ENCODE results near the gene KATNAL2. TPM values are rescaled to one million over a fixed set of nuclear protein-coding genes. Genes with fewer than 3 reads are reported as not detected.

KATNAL2 gene
- total and polyA plus RNA-seq, 2 experiments from 2014 or later, result 4.3 to 4.4 TPM

GRCh38 chr18:47036927-47037578 lies 119.7 kb downstream of the KATNAL2 start:
- Histone ChIP-seq H3K79me2 (no peaks in the 10 kb centered on the region), H3K27ac (no peak overlapping the region), H3K9me2 (replicated peaks; ENCODE audit: insufficient read depth) (no peaks in the 10 kb centered on the region), H3K36me3 (replicated peaks; ENCODE audit: insufficient read depth, low read depth) (no peaks in the 10 kb centered on the region), H2AFZ (no peak overlapping the region), H3K4me2 (no peak overlapping the region), H3K9me3 (ENCODE audit: low read depth) (no peaks in the 10 kb centered on the region), H3K27me3 (no peaks in the 10 kb centered on the region), H3K4me3 (no peak overlapping the region), H3K4me1 (ENCODE audit: insufficient read depth) (no peaks in the 10 kb centered on the region), H4K20me1 (ENCODE audit: insufficient read depth, poor library complexity, severe bottlenecking) (no peaks in the 10 kb centered on the region)
- no peak for TF ChIP-seq EZH2phosphoT487 (IDR thresholded peaks at IDR 0.05; ENCODE audit: low read depth, severe bottlenecking, unreplicated experiment)
- TF ChIP-seq EZH2 (IDR thresholded peaks at IDR 0.05; ENCODE audit: borderline replicate concordance), result no peak
- TF ChIP-seq, protein P1, sequence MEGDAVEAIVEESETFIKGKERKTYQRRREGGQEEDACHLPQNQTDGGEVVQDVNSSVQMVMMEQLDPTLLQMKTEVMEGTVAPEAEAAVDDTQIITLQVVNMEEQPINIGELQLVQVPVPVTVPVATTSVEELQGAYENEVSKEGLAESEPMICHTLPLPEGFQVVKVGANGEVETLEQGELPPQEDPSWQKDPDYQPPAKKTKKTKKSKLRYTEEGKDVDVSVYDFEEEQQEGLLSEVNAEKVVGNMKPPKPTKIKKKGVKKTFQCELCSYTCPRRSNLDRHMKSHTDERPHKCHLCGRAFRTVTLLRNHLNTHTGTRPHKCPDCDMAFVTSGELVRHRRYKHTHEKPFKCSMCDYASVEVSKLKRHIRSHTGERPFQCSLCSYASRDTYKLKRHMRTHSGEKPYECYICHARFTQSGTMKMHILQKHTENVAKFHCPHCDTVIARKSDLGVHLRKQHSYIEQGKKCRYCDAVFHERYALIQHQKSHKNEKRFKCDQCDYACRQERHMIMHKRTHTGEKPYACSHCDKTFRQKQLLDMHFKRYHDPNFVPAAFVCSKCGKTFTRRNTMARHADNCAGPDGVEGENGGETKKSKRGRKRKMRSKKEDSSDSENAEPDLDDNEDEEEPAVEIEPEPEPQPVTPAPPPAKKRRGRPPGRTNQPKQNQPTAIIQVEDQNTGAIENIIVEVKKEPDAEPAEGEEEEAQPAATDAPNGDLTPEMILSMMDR (IDR thresholded peaks at IDR 0.05; ENCODE audit: poor library complexity), result no peak
- DNase-seq (ENCODE audit: low spot score), result no peak
- 75% methylated on average over 3 of the region's 3 CpGs for WGBS (ENCODE audit: low lambda C conversion rate, missing lambda C conversion rate)

- Histone ChIP-seq H3K4me3 (no peak overlapping the region), H3K9me3 (ENCODE audit: low read depth) (no peaks in the 10 kb centered on the region), H3K27ac (no peak overlapping the region), H3K36me3 (replicated peaks; ENCODE audit: insufficient read depth, low read depth) (no peaks in the 10 kb centered on the region), H2AFZ (no peak overlapping the region), H3K27me3 (no peaks in the 10 kb centered on the region), H3K79me2 (no peaks in the 10 kb centered on the region), H3K9me2 (replicated peaks; ENCODE audit: insufficient read depth) (no peaks in the 10 kb centered on the region), H3K4me1 (ENCODE audit: insufficient read depth) (no peaks in the 10 kb centered on the region), H4K20me1 (ENCODE audit: insufficient read depth, poor library complexity, severe bottlenecking) (no peaks in the 10 kb centered on the region), H3K4me2 (no peak overlapping the region)
- 94% methylated on average over 6 of the region's 6 CpGs for WGBS (ENCODE audit: low lambda C conversion rate, missing lambda C conversion rate)
- TF ChIP-seq, protein P1 (IDR thresholded peaks at IDR 0.05; ENCODE audit: poor library complexity), result no peak
- TF ChIP-seq EZH2 (IDR thresholded peaks at IDR 0.05; ENCODE audit: borderline replicate concordance) (no peak), EZH2phosphoT487 (IDR thresholded peaks at IDR 0.05; ENCODE audit: low read depth, severe bottlenecking, unreplicated experiment) (no peak)
- no peak for DNase-seq (ENCODE audit: low spot score)
These were observed 123.6 kb downstream of the KATNAL2 start for GRCh38 chr18:47040982-47041381.

GRCh38 chr18:47050468-47050867 lies 133.1 kb downstream of the KATNAL2 start:
- no peaks in the 10 kb centered on the region for H3K9me2 ChIP-seq (replicated peaks; ENCODE audit: insufficient read depth)
- H3K9me3 ChIP-seq (ENCODE audit: low read depth), result no peaks in the 10 kb centered on the region
- no peak overlapping the region for H2AFZ ChIP-seq
- DNase-seq (ENCODE audit: low spot score), result peak; percentile 41
- WGBS (ENCODE audit: low lambda C conversion rate, missing lambda C conversion rate), result 39% methylated on average over 7 of the region's 7 CpGs
- no peaks in the 10 kb centered on the region for H3K79me2 ChIP-seq
- no peak overlapping the region for H3K4me2 ChIP-seq
- TF ChIP-seq, protein P1 (IDR thresholded peaks at IDR 0.05; ENCODE audit: poor library complexity), result peak; percentile 70
- no peak for TF ChIP-seq EZH2 (IDR thresholded peaks at IDR 0.05; ENCODE audit: borderline replicate concordance)
- H3K4me3 ChIP-seq, result no peak overlapping the region
- H3K36me3 ChIP-seq (replicated peaks; ENCODE audit: insufficient read depth, low read depth), result peaks cover 3% of the 10 kb centered on the region
- H3K4me1 ChIP-seq (ENCODE audit: insufficient read depth), result no peaks in the 10 kb centered on the region
- H3K27ac ChIP-seq, result no peak overlapping the region
- H4K20me1 ChIP-seq (ENCODE audit: insufficient read depth, poor library complexity, severe bottlenecking), result no peaks in the 10 kb centered on the region
- H3K27me3 ChIP-seq, result no peaks in the 10 kb centered on the region
